ENCODE data around the gene TSHZ1. TPM values are rescaled to one million over a fixed set of nuclear protein-coding genes. Genes with fewer than 3 reads are reported as not detected.

The TSHZ1 gene
- total and polyA plus RNA-seq, 2 experiments from 2014 or later: 0.23 to 0.38 TPM

DNA sequence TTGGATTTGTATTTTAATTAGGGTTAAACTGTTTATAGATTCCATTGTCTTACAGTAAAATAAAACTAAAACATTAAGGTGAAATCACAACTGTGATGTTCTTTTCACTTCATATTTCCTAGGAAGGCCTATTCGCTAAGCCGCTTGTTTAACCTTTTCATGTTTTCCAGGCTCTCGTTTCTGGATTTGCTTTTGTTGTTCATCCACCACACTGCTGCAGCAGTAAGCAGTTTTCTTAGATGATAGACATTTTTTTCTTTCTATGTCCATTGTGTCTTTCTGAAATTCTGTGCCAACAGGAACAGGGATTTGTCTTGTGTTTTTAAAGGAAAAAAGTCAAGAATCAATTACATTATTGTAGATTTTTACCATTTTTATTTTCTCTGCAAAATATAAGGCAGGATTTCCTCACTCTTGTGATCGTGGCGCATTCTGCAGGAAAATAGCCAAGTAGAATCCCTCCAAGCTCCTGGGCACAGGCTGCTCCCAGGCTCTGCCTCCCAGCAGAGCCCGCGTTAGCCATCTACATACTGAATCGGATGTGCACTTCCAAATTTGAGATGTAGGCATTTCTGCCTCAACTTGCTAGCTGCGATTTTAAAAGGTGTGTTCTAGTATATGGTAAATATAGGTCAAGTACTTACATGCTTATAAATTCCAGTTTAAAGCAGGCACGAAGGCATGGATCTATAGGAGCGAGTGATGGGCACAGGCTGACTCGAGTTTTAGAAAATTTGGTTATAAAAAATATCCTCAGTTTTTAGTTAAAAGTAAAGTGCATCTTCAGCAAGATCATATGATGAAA, 10.2 kb downstream of the TSHZ1 start:
- peaks cover 4% of the 10 kb centered on the region; the same call in 1 of the 2 replicates for H3K4me1 ChIP-seq (ENCODE audit: insufficient read depth)

More for the DNA sequence above, 10.2 kb downstream of the TSHZ1 start:
- H3K36me3 ChIP-seq (ENCODE audit: insufficient read depth): no peaks in the 10 kb centered on the region
- H3K36me3 Mint-ChIP-seq (ENCODE audit: low read depth): no peaks in the 10 kb centered on the region
- H3K79me2 ChIP-seq (replicated peaks; ENCODE audit: insufficient read depth): no peaks in the 10 kb centered on the region
- H3F3A ChIP-seq (replicated peaks; ENCODE audit: low read depth): no peaks in the 10 kb centered on the region
- H3K9me2 ChIP-seq (ENCODE audit: insufficient read depth): no peaks in the 10 kb centered on the region
- H3K4me3 Mint-ChIP-seq: no peak overlapping the region
- peaks cover 2% of the 10 kb centered on the region for H3K27me3 Mint-ChIP-seq (ENCODE audit: insufficient read depth, low read depth, poor library complexity)
- H3K9me3 Mint-ChIP-seq: no peaks in the 10 kb centered on the region
- no peak overlapping the region for H3K27ac Mint-ChIP-seq
- H3K4me3 ChIP-seq: no peak overlapping the region
- no peak overlapping the region for H3K4me2 ChIP-seq
- TF ChIP-seq EZH2phosphoT487 (IDR thresholded peaks at IDR 0.05; ENCODE audit: unreplicated experiment): no peak
- TF ChIP-seq JUNB (IDR thresholded peaks at IDR 0.05; ENCODE audit: unreplicated experiment): no peak
- no peak for TF ChIP-seq ZNF331 (CRISPR knock-in tag; IDR thresholded peaks at IDR 0.05; ENCODE audit: low read depth)
- TF ChIP-seq ZNF114 (CRISPR knock-in tag; IDR thresholded peaks at IDR 0.05): no peak
- TF ChIP-seq EZH2 (IDR thresholded peaks at IDR 0.05; ENCODE audit: low read depth, unreplicated experiment): no peak
- TF ChIP-seq STAT1 (IDR thresholded peaks at IDR 0.05; ENCODE audit: unreplicated experiment): no peak
- TF ChIP-seq CREB1 (CRISPR knock-in tag; IDR thresholded peaks at IDR 0.05; ENCODE audit: low read depth): no peak
- no peak for TF ChIP-seq NANOG (IDR thresholded peaks at IDR 0.05; ENCODE audit: borderline replicate concordance)
- TF ChIP-seq, protein P1, sequence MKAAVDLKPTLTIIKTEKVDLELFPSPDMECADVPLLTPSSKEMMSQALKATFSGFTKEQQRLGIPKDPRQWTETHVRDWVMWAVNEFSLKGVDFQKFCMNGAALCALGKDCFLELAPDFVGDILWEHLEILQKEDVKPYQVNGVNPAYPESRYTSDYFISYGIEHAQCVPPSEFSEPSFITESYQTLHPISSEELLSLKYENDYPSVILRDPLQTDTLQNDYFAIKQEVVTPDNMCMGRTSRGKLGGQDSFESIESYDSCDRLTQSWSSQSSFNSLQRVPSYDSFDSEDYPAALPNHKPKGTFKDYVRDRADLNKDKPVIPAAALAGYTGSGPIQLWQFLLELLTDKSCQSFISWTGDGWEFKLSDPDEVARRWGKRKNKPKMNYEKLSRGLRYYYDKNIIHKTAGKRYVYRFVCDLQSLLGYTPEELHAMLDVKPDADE (IDR thresholded peaks at IDR 0.05): no peak
- TF ChIP-seq POLR2AphosphoS5 (IDR thresholded peaks at IDR 0.05; ENCODE audit: low read depth): no peak
- TF ChIP-seq, protein P2, sequence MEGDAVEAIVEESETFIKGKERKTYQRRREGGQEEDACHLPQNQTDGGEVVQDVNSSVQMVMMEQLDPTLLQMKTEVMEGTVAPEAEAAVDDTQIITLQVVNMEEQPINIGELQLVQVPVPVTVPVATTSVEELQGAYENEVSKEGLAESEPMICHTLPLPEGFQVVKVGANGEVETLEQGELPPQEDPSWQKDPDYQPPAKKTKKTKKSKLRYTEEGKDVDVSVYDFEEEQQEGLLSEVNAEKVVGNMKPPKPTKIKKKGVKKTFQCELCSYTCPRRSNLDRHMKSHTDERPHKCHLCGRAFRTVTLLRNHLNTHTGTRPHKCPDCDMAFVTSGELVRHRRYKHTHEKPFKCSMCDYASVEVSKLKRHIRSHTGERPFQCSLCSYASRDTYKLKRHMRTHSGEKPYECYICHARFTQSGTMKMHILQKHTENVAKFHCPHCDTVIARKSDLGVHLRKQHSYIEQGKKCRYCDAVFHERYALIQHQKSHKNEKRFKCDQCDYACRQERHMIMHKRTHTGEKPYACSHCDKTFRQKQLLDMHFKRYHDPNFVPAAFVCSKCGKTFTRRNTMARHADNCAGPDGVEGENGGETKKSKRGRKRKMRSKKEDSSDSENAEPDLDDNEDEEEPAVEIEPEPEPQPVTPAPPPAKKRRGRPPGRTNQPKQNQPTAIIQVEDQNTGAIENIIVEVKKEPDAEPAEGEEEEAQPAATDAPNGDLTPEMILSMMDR (conservative IDR thresholded peaks at IDR 0.05; ENCODE audit: low read depth in 2 of 2): no peak
- no peak for TF ChIP-seq ZNF462 (CRISPR knock-in tag; IDR thresholded peaks at IDR 0.05)
- TF ChIP-seq, protein P3, sequence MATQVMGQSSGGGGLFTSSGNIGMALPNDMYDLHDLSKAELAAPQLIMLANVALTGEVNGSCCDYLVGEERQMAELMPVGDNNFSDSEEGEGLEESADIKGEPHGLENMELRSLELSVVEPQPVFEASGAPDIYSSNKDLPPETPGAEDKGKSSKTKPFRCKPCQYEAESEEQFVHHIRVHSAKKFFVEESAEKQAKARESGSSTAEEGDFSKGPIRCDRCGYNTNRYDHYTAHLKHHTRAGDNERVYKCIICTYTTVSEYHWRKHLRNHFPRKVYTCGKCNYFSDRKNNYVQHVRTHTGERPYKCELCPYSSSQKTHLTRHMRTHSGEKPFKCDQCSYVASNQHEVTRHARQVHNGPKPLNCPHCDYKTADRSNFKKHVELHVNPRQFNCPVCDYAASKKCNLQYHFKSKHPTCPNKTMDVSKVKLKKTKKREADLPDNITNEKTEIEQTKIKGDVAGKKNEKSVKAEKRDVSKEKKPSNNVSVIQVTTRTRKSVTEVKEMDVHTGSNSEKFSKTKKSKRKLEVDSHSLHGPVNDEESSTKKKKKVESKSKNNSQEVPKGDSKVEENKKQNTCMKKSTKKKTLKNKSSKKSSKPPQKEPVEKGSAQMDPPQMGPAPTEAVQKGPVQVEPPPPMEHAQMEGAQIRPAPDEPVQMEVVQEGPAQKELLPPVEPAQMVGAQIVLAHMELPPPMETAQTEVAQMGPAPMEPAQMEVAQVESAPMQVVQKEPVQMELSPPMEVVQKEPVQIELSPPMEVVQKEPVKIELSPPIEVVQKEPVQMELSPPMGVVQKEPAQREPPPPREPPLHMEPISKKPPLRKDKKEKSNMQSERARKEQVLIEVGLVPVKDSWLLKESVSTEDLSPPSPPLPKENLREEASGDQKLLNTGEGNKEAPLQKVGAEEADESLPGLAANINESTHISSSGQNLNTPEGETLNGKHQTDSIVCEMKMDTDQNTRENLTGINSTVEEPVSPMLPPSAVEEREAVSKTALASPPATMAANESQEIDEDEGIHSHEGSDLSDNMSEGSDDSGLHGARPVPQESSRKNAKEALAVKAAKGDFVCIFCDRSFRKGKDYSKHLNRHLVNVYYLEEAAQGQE (IDR thresholded peaks at IDR 0.05; ENCODE audit: unreplicated experiment): no peak
- H3K4me1 Mint-ChIP-seq: peaks cover 9% of the 10 kb centered on the region
- H3K27ac ChIP-seq (ENCODE audit: low read depth): no peak overlapping the region
- H2AFZ ChIP-seq: no peak overlapping the region
- H4K20me1 ChIP-seq (replicated peaks; ENCODE audit: insufficient read depth): no peaks in the 10 kb centered on the region
- no peak for DNase-seq (ENCODE audit: low spot score)
- no peak for ATAC-seq
- H3K27me3 ChIP-seq (ENCODE audit: insufficient read depth): no peaks in the 10 kb centered on the region

Data from GM23338 (cell line).